ENCODE results near the gene C10orf105. TPM values are rescaled to one million over a fixed set of nuclear protein-coding genes. Genes with fewer than 3 reads are reported as not detected.

C10orf105 gene
- total RNA-seq, 1 donor from 2014 or later: 0.34 TPM

- no peak for DNase-seq (ENCODE audit: low spot score)
These were observed 21.5 kb downstream of the C10orf105 start for GRCh38 chr10:71697938-71698709.

GRCh38 chr10:71696628-71697326, 22.8 kb downstream of the C10orf105 start:
- no peak for DNase-seq (ENCODE audit: low spot score)

- DNase-seq (ENCODE audit: low spot score): no peak
These were observed 23.8 kb downstream of the C10orf105 start for GRCh38 chr10:71695502-71696476.

- no peak for DNase-seq (ENCODE audit: low spot score)
These were observed 25.0 kb downstream of the C10orf105 start for GRCh38 chr10:71694567-71694968.

- no peak for DNase-seq (ENCODE audit: low spot score)
These were observed 25.5 kb downstream of the C10orf105 start for GRCh38 chr10:71694039-71694501.

GRCh38 chr10:71693377-71693776, 26.2 kb downstream of the C10orf105 start:
- DNase-seq (ENCODE audit: low spot score): no peak

- DNase-seq (ENCODE audit: low spot score): no peak
These were observed 26.8 kb downstream of the C10orf105 start for GRCh38 chr10:71692598-71693306.

GRCh38 chr10:71691405-71691804, 28.2 kb downstream of the C10orf105 start:
- no peak for DNase-seq (ENCODE audit: low spot score)

- DNase-seq (ENCODE audit: low spot score): no peak
These were observed 29.4 kb downstream of the C10orf105 start for GRCh38 chr10:71690094-71690720.

- DNase-seq (ENCODE audit: low spot score): no peak
These were observed 31.3 kb downstream of the C10orf105 start for GRCh38 chr10:71688256-71688655.

GRCh38 chr10:71687480-71687879, 32.1 kb downstream of the C10orf105 start:
- no peak for DNase-seq (ENCODE audit: low spot score)

- DNase-seq (ENCODE audit: low spot score): no peak
These were observed 32.5 kb downstream of the C10orf105 start for GRCh38 chr10:71687077-71687476.

- DNase-seq (ENCODE audit: low spot score): no peak
These were observed 33.9 kb downstream of the C10orf105 start for GRCh38 chr10:71685554-71686232.

- DNase-seq (ENCODE audit: low spot score): no peak
These were observed 35.0 kb downstream of the C10orf105 start for GRCh38 chr10:71684356-71685173.

GRCh38 chr10:71683301-71683700, 36.3 kb downstream of the C10orf105 start:
- DNase-seq (ENCODE audit: low spot score): no peak

GRCh38 chr10:71681977-71682376, 37.6 kb downstream of the C10orf105 start:
- no peak for DNase-seq (ENCODE audit: low spot score)

- no peak for DNase-seq (ENCODE audit: low spot score)
These were observed 40.2 kb downstream of the C10orf105 start for GRCh38 chr10:71679425-71679824.

GRCh38 chr10:71678057-71678805, 41.3 kb downstream of the C10orf105 start:
- no peak for DNase-seq (ENCODE audit: low spot score)

GRCh38 chr10:71677261-71677660, 42.3 kb downstream of the C10orf105 start:
- DNase-seq (ENCODE audit: low spot score): no peak
